ENCODE results near the gene CCDC12. TPM values are rescaled to one million over a fixed set of nuclear protein-coding genes. Genes with fewer than 3 reads are reported as not detected.

CCDC12 gene
- 25.6 and 30.5 TPM in 2 replicates for total RNA-seq

DNA sequence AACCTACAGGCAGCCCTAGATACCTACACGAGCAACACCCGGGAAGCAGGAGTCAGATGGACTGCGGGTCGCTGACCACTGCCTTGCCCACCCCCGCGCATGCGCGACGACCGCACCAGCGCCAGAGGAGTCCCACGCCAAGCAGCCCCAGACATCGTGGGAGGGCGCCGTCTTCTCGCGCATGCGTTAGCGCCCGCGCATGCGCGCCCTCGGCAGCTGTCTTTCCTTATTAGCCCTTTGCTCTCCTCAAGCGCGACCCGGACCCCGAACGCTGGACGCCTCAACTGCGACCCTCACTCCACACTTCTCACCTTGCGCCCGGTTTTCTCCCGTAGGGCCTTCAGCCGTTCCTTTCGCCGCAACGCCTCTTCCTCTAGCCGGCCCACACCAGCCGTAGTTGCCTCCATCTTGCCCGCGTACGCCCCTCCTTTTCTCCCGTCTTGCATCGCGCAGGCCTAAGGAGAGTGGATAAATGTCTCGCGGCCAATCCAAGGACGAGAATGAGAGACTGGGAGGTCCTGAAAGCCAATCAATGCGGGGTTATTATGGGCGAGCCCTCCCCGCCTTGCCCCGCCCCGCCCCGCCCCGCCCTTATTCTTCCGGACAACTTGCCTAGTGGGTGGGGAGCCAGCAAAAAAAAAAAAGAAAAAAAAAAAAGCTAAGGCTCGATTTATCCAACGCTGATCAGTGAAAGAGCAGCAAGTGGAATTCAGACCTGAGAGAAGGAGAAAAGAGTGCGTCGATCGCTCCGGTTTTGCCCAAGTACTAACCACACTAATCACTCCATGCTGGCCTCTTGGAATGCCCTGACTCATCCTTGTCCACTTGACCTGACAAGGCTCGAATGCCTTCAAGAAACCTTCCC, at the start of gene CCDC12:
Gene CCDC12, minus strand, starts transcription at position 420 of the 865 bp plus-strand sequence. Its CDS starts 13 bp downstream, at position 407.

GRCh38 chr3:46978985-46979944, 2.7 kb upstream of the CCDC12 start, which contains the start of gene NBEAL2:
Gene NBEAL2, plus strand, starts transcription at chr3:46979666. Its CDS starts 196 bp downstream, at chr3:46979862.

GRCh38 chr3:46877406-46878125, 99.0 kb downstream of the CCDC12 start, which contains the start of gene PTH1R:
Gene PTH1R, plus strand, starts transcription at chr3:46877721. Its CDS starts 5,839 bp downstream, at chr3:46883560.

Other genes with a start within 250 kb of the CCDC12 start
- 1.7 and 2.9 TPM in 2 replicates for gene MYL3, start 113.3 kb downstream of the CCDC12 start, total RNA-seq
- 8.4 and 12.4 TPM in 2 replicates for gene PTH1R, start 99.0 kb downstream of the CCDC12 start, total RNA-seq
- gene NBEAL2, start 2.9 kb upstream of the CCDC12 start, total RNA-seq = 0.87 and 2.3 TPM in 2 replicates
- gene SETD2, start 187.4 kb upstream of the CCDC12 start, total RNA-seq = 23.5 and 29.9 TPM in 2 replicates